Ascending aorta (tissue), 2 donors: Measurements from ENCODE around the gene FGD4. TPM values are rescaled to one million over a fixed set of nuclear protein-coding genes. Genes with fewer than 3 reads are reported as not detected.

Experiments
- DNase-seq, 2 donors: peaks; one replicate each; pipeline ENCODE4 v3.0.0-alpha.2; 2019; ENCODE audit warnings: low spot score in 2 of 2
- H3K27ac ChIP-seq, 2 donors: fragments of 200-600 bp; sonication (generic); one replicate each; pipeline ENCODE4 v1.5.1; 2016 to 2017; ENCODE audit warnings: mild to moderate bottlenecking in 1 of 2
- H3K27me3 ChIP-seq: fragments of 200-600 bp; sonication (generic); one replicate; pipeline ENCODE4 v1.5.1; 2017
- H3K36me3 ChIP-seq, 2 donors: fragments of 200-600 bp; sonication (generic); one replicate each; pipeline ENCODE4 v1.5.1; 2016
- H3K4me1 ChIP-seq, 2 donors: fragments of 200-600 bp; sonication (generic); one replicate each; pipeline ENCODE4 v1.5.1; 2016 to 2017; ENCODE audit warnings: mild to moderate bottlenecking in 1 of 2
- H3K4me3 ChIP-seq, 2 donors: fragments of 200-600 bp; sonication (generic); one replicate each; pipeline ENCODE4 v1.5.1; 2016 to 2017; ENCODE audit warnings: mild to moderate bottlenecking in 1 of 2
- H3K9me3 ChIP-seq, 2 donors: fragments of 200-600 bp; sonication (generic); one replicate each; pipeline ENCODE4 v1.5.1; 2016
- intact Hi-C: fragments of 100-400 bp; cut with DNase I; formaldehyde crosslinking; loops from one replicate; pipeline ENCODE4 v1.15.1; 2023
- total RNA-seq: library from RNA; depleted of rRNA; stranded (reverse); fragments of >200 nt; gene quantifications from one replicate; pipeline ENCODE4 v1.1.0, GENCODE V29; 2016
- TF ChIP-seq, protein P1 (sequence below), 3 experiments: fragments of 200-600 bp in 2 of 3; fragments of 450-650 bp in 1 of 3; sonication (generic) in 2 of 3; IDR thresholded peaks; one replicate each; pipeline ENCODE4 v1.5.1; 2016 to 2019; ENCODE audit warnings: antibody characterized with exemption in 3 of 3, mild to moderate bottlenecking in 1 of 3, moderate library complexity in 1 of 3

Gene FGD4
- total RNA-seq, 1 donor from 2014 or later, result 47.5 TPM

DNA sequence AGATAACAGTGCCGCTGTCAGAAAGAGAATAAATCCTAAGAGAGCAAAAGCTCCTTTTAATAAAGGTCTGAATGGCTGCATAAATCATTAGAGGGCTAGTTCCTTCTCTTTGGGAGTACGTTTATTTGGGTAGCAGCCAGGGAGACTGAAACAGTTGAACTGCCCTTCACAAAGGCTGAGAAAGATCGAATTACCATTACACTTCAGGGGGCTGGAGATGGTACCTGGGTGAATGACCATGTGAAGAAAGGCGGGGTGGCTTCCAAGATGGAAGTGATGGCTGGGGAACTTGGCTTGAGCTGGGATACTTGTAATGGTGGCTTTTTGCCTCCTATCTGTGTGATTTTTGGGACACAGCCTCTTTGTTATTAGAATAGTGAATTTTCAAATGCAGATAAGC, 1.7 kb upstream of the FGD4 start:
- no peaks in the 10 kb centered on the region for H3K36me3 ChIP-seq
- no peaks in the 10 kb centered on the region for H3K4me1 ChIP-seq
- H3K27me3 ChIP-seq, result no peaks in the 10 kb centered on the region
- no peaks in the 10 kb centered on the region for H3K9me3 ChIP-seq
- DNase-seq, result no peak
- intact Hi-C loops, result loop anchor here (5.0 to 10.0 kb wide), 2 partner anchors 137 to 290 kb away; partner anchors contain the start of gene BICD1
- peak overlapping the region in 1 of 2 donors; percentile 27 for H3K27ac ChIP-seq
- no peak overlapping the region for H3K4me3 ChIP-seq
- TF ChIP-seq, protein P1, sequence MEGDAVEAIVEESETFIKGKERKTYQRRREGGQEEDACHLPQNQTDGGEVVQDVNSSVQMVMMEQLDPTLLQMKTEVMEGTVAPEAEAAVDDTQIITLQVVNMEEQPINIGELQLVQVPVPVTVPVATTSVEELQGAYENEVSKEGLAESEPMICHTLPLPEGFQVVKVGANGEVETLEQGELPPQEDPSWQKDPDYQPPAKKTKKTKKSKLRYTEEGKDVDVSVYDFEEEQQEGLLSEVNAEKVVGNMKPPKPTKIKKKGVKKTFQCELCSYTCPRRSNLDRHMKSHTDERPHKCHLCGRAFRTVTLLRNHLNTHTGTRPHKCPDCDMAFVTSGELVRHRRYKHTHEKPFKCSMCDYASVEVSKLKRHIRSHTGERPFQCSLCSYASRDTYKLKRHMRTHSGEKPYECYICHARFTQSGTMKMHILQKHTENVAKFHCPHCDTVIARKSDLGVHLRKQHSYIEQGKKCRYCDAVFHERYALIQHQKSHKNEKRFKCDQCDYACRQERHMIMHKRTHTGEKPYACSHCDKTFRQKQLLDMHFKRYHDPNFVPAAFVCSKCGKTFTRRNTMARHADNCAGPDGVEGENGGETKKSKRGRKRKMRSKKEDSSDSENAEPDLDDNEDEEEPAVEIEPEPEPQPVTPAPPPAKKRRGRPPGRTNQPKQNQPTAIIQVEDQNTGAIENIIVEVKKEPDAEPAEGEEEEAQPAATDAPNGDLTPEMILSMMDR (IDR thresholded peaks at IDR 0.05), result no peak

DNA sequence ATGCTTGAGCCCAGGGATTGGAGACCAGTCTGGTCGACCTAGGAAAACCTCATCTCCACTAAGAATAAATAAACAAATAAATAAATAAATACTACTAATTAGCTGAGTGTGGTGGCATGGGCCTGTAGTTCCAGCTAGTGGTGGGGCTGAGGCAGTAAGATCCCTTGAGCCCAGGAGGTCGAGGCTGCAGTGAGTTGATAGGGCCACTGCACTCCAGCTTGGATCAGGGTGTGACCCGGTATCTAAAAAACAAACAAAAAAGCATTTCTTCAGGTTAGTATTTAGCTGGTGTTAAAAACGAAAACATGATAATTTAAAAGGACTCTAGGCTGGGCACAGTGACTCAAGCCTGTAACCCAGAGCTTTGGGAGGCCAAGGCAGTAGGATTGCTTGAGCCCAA, 1.2 kb upstream of the FGD4 start:
- intact Hi-C loops, result loop anchor here (5.0 to 10.0 kb wide), 2 partner anchors 137 to 291 kb away; partner anchors contain the start of gene BICD1
- Histone ChIP-seq H3K27ac (peak overlapping the region in 1 of 2 donors; percentile 27), H3K36me3 (no peaks in the 10 kb centered on the region), H3K27me3 (no peaks in the 10 kb centered on the region), H3K4me3 (no peak overlapping the region), H3K9me3 (no peaks in the 10 kb centered on the region), H3K4me1 (no peaks in the 10 kb centered on the region)
- DNase-seq, result no peak
- TF ChIP-seq, protein P1 (IDR thresholded peaks at IDR 0.05), result no peak

DNA sequence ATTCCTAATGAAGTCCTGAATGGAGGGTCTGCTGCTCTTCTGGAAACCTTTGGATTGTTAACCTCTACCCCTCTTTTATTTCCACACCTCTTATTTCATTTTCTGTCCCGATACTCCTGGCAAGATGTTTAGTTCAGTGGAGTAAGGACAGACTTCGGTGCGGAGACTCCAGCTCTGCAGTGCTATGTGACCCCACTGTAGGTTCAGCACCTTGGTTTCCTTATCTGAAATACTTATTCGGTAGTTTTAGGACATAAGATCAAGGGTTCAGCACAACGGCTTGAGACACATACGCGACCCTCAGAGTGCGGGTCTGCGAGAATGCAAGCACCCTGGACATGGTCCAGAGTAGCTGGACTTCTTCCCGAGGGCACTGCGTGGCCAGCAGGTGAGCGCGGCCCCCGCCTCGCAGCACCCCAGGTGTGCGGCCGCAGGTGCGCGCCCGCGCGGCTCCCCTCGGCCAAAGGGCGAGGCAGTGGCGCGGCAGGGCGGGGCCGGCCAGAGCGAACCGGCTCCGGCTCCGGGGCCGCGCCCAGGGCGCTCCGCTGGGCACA, 465 bp upstream of the FGD4 start:
- Histone ChIP-seq H3K27ac (peak overlapping the region in 1 of 2 donors; percentile 56), H3K4me3 (peak overlapping the region; percentile 85 to 89), H3K27me3 (no peaks in the 10 kb centered on the region), H3K9me3 (no peaks in the 10 kb centered on the region), H3K4me1 (no peaks in the 10 kb centered on the region), H3K36me3 (no peaks in the 10 kb centered on the region)
- TF ChIP-seq, protein P1 (IDR thresholded peaks at IDR 0.05), result no peak
- intact Hi-C loops, result loop anchor here (5.0 to 10.0 kb wide), 2 partner anchors 136 to 292 kb away; partner anchors contain the start of gene BICD1
- DNase-seq, result no peak

DNA sequence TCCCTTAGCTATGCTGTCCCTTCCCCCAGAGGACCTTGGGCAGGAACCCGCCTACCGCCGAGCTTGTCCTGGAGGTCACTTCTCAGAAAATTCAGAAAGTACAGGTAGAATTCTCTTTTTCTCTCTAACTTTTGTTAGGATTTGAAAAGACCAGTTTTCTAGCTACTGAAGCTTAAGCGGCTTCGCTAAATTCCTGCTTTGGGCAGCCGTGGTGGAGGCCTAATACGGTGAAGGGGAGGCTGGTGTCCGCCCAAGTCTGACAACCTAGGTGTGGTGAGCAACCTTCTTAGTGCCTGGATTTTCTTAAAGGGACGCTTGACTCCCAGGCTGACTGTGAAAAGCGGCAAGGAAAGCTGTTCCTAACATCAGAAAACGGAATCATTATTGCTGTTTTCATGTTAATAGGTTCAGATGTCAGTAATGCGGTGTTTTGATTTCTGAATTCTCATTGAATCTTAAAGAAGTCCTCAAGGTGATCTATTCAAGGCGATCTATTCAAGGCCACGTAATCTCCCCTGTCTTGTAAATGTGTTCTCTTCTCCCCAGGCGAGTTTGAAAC, 835 bp downstream of the FGD4 start:
- no peaks in the 10 kb centered on the region for H3K36me3 ChIP-seq
- H3K27me3 ChIP-seq, result no peaks in the 10 kb centered on the region
- no peaks in the 10 kb centered on the region for H3K9me3 ChIP-seq
- TF ChIP-seq, protein P1 (IDR thresholded peaks at IDR 0.05), result no peak
- no peak for DNase-seq
- intact Hi-C loops, result loop anchor here (5.0 kb wide), 1 partner anchor 47 kb away; no protein-coding TSS in a partner anchor
- H3K4me1 ChIP-seq, result no peaks in the 10 kb centered on the region
- H3K27ac ChIP-seq, result peak overlapping the region in 1 of 2 donors; percentile 73
- H3K4me3 ChIP-seq, result peak overlapping the region; percentile 85 to 89

DNA sequence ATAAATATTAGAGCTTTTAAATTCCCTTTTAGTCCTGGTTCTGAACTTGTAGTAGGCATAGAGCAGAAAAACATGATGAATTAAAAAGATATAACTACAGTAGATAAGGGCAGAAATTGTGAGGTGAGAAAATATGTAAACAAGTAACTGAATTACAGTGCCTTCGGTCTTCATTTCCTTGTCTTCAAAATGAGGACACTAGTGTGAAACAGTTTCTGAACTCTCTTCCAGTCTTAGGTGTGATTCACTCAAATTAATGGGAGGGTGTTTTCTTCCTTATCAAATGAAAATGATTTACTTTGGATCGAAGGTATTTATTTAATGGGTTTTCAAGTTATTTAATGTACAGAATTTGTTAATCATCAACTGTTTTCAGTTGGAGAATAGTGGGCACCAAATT, 1.5 kb downstream of the FGD4 start:
- H3K27ac ChIP-seq, result no peak overlapping the region

More for the DNA sequence above, 1.5 kb downstream of the FGD4 start:
- no peak for DNase-seq
- Histone ChIP-seq H3K36me3 (no peaks in the 10 kb centered on the region), H3K9me3 (no peaks in the 10 kb centered on the region), H3K4me3 (peak overlapping the region; percentile 85 to 89), H3K27me3 (no peaks in the 10 kb centered on the region), H3K4me1 (no peaks in the 10 kb centered on the region)
- intact Hi-C loops, result loop anchor here (5.0 kb wide), 1 partner anchor 46 kb away; no protein-coding TSS in a partner anchor
- TF ChIP-seq, protein P1 (IDR thresholded peaks at IDR 0.05), result no peak
